ENCODE results near the gene PLCH1. TPM values are rescaled to one million over a fixed set of nuclear protein-coding genes. Genes with fewer than 3 reads are reported as not detected.

PLCH1 gene
- total and polyA plus RNA-seq, 2 of the 13 experiments (the other 11 are each of a cell fraction or from before 2014, with no cell fraction given): 2.0 to 3.0 TPM

DNA sequence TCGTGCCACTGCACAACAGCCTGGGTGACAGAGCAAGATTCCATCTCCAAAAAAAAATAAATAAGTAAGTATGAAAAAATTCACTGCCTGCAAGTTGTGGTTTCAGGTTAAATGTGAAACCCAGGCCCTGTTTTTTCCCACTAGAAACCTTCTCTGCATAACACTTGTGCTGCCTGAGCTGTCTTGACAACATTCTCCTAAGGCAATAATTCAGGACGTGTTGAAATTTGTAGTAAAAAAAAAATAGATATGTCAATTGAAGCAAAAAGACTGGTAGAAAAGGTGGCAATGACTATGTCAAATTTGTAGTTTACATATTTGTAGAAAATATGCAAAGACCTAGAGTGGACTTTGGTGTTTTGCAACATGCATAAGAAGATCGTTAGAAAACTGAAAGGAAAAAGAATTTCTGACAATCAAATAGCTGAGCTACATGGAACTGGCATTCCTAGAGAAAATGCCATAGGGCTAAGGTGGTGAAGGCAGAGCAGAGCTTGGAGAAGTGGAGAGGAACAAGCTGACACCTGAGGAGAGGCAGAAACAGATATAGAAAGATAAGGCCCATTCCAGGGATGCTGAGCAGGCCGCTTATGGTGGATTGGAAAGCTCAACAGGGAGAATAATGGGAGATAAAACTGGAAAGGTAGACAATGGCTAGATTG is 150.2 kb downstream of the PLCH1 start (continued):
- TF ChIP-seq ELF3 (CRISPR knock-in tag; IDR thresholded peaks at IDR 0.05) (no peak), ZNF75D (CRISPR knock-in tag; IDR thresholded peaks at IDR 0.05; ENCODE audit: borderline replicate concordance) (no peak), TOE1 (CRISPR knock-in tag; IDR thresholded peaks at IDR 0.05) (no peak), ZSCAN29 (CRISPR knock-in tag; conservative IDR thresholded peaks at IDR 0.05) (no peak), SP5 (CRISPR knock-in tag; IDR thresholded peaks at IDR 0.05; ENCODE audit: borderline replicate concordance, low read depth) (no peak), PAF1 (CRISPR knock-in tag; IDR thresholded peaks at IDR 0.05) (no peak)

DNA sequence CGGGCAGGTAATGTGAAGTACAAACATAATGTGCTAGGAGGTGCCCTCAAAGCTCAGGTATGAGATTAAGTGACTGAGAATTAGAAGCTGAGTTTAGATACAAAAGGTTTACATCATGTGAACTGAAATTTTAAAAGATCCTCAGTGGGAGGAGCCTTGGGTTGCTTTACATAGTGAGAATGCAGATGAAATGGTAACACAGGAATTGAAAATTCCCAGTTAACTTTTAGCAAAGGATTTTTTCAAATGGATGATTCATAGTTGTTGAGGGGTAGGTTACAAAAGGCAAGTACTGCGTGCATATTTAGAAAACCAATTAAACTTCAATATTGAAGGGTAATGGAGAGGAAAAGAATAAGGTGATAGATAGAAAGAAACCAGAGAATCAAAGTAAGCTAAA is 157.3 kb downstream of the PLCH1 start:
- no peak for ATAC-seq
- CTCF ChIA-PET (ENCODE audit: low intra/inter-chr PET ratio, low total read pairs): no interaction called here
- Histone ChIP-seq H3K4me2 (ENCODE audit: low read depth, low read length) (no peak overlapping the region), H3K9ac (ENCODE audit: insufficient read depth, low read depth, low read length) (no peak overlapping the region), H3K27me3 (ENCODE audit: control insufficient read depth in 1 of 2, insufficient read depth in 2 of 2, low read length in 2 of 2) (no peaks in the 10 kb centered on the region), H3K27ac (ENCODE audit: extremely low read length, insufficient read depth, low read length) (no peak overlapping the region), H4K20me1 (ENCODE audit: insufficient read depth, low read length) (no peaks in the 10 kb centered on the region), H3K79me2 (ENCODE audit: insufficient read depth, low read length) (no peaks in the 10 kb centered on the region), H3K9me3 (ENCODE audit: low read length) (no peaks in the 10 kb centered on the region), H3K36me3 (replicated peaks in 1 of 2; ENCODE audit: control insufficient read depth in 1 of 2, insufficient read depth in 2 of 2, low read length in 2 of 2) (no peaks in the 10 kb centered on the region), H3K4me1 (ENCODE audit: insufficient read depth, low read length) (no peaks in the 10 kb centered on the region), H3K4me3 (replicated peaks in 1 of 3; ENCODE audit: insufficient read depth in 1 of 3, low read depth in 2 of 3, low read length in 3 of 3) (no peak overlapping the region), H2AFZ (ENCODE audit: low read length) (no peak overlapping the region)
- POLR2A ChIA-PET: no interaction called here
- intact Hi-C loops (cut with micrococcal nuclease; ENCODE audit: unreplicated experiment) (no loop called here), in situ Hi-C loops (cut with HindIII; ENCODE audit: extremely low pct_ligation_motif_present, low pct_unique_long_range_greater_than_20kb) (no loop called here)
- 94% methylated on average over 2 of the region's 2 CpGs for WGBS (ENCODE audit: low lambda C conversion rate)
- no peak for FAIRE-seq
- DNase-seq (ENCODE audit: low spot score): no peak
- no TSS peak for BruUV-seq (replicated peaks)
- no peak for TF ChIP-seq SETDB1 (CRISPR knock-in tag; IDR thresholded peaks at IDR 0.05; ENCODE audit: borderline replicate concordance)
- no peak for TF ChIP-seq ZBTB7B (CRISPR knock-in tag; IDR thresholded peaks at IDR 0.05)
- no peak for TF ChIP-seq MXD4 (CRISPR knock-in tag; IDR thresholded peaks at IDR 0.05)
- TF ChIP-seq, protein P1, sequence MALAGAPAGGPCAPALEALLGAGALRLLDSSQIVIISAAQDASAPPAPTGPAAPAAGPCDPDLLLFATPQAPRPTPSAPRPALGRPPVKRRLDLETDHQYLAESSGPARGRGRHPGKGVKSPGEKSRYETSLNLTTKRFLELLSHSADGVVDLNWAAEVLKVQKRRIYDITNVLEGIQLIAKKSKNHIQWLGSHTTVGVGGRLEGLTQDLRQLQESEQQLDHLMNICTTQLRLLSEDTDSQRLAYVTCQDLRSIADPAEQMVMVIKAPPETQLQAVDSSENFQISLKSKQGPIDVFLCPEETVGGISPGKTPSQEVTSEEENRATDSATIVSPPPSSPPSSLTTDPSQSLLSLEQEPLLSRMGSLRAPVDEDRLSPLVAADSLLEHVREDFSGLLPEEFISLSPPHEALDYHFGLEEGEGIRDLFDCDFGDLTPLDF (CRISPR knock-in tag; IDR thresholded peaks at IDR 0.05): no peak
- no peak for TF ChIP-seq NFRKB (IDR thresholded peaks at IDR 0.05)
- TF ChIP-seq MTF1 (CRISPR knock-in tag; IDR thresholded peaks at IDR 0.05): no peak
- no peak for TF ChIP-seq ZNF841 (CRISPR knock-in tag; IDR thresholded peaks at IDR 0.05; ENCODE audit: borderline replicate concordance)
- TF ChIP-seq, protein P2, sequence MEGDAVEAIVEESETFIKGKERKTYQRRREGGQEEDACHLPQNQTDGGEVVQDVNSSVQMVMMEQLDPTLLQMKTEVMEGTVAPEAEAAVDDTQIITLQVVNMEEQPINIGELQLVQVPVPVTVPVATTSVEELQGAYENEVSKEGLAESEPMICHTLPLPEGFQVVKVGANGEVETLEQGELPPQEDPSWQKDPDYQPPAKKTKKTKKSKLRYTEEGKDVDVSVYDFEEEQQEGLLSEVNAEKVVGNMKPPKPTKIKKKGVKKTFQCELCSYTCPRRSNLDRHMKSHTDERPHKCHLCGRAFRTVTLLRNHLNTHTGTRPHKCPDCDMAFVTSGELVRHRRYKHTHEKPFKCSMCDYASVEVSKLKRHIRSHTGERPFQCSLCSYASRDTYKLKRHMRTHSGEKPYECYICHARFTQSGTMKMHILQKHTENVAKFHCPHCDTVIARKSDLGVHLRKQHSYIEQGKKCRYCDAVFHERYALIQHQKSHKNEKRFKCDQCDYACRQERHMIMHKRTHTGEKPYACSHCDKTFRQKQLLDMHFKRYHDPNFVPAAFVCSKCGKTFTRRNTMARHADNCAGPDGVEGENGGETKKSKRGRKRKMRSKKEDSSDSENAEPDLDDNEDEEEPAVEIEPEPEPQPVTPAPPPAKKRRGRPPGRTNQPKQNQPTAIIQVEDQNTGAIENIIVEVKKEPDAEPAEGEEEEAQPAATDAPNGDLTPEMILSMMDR (CRISPR knock-in tag; IDR thresholded peaks at IDR 0.05): no peak
- TF ChIP-seq, protein P3, sequence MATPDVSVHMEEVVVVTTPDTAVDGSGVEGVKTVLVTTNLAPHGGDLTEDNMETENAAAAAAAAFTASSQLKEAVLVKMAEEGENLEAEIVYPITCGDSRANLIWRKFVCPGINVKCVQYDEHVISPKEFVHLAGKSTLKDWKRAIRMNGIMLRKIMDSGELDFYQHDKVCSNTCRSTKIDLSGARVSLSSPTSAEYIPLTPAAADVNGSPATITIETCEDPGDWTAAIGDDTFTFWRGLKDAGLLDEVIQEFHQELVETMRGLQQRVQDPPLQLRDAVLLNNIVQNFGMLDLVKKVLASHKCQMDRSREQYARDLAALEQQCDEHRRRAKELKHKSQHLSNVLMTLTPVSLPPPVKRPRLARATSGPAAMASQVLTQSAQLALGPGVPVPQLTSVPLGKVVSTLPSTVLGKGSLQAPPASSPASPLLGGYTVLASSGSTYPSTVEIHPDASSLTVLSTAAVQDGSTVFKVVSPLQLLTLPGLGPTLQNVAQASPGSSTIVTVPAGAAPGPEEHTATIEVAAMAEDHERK (CRISPR knock-in tag; IDR thresholded peaks at IDR 0.05; ENCODE audit: low read depth): no peak
- no peak for TF ChIP-seq AKAP8 (CRISPR knock-in tag; IDR thresholded peaks at IDR 0.05)
- TF ChIP-seq ZKSCAN8 (CRISPR knock-in tag; IDR thresholded peaks at IDR 0.05; ENCODE audit: borderline replicate concordance): no peak
- no peak for TF ChIP-seq SAFB2 (CRISPR knock-in tag; IDR thresholded peaks at IDR 0.05; ENCODE audit: borderline replicate concordance, low read depth)
- TF ChIP-seq NFIC (IDR thresholded peaks at IDR 0.05; ENCODE audit: low read length): no peak
- no peak for TF ChIP-seq ZNF543 (CRISPR knock-in tag; IDR thresholded peaks at IDR 0.05)
- TF ChIP-seq, protein P4, sequence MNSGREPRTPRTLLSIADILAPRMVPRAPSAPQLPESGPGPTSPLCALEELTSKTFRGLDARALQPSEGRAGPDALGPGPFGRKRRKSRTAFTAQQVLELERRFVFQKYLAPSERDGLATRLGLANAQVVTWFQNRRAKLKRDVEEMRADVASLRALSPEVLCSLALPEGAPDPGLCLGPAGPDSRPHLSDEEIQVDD (CRISPR knock-in tag; IDR thresholded peaks at IDR 0.05; ENCODE audit: borderline replicate concordance): no peak

Data from HepG2 (cell line).